ENCODE results near the gene KLHDC7A.

Gene KLHDC7A

GRCh38 chr1:18473195-18473815, 7.4 kb upstream of the KLHDC7A start:
- DNase-seq (ENCODE audit: low spot score): no peak

- DNase-seq (ENCODE audit: low spot score): no peak
Observed at GRCh38 chr1:18474559-18475175, 6.1 kb upstream of the KLHDC7A start.

- DNase-seq (ENCODE audit: low spot score): no peak
Observed at GRCh38 chr1:18475234-18475905, 5.4 kb upstream of the KLHDC7A start.

- DNase-seq (ENCODE audit: low spot score): no peak
Observed at GRCh38 chr1:18479454-18479853, 1.3 kb upstream of the KLHDC7A start.

- DNase-seq (ENCODE audit: low spot score): no peak
Observed at GRCh38 chr1:18481190-18481920, 625 bp downstream of the KLHDC7A start.

- DNase-seq (ENCODE audit: low spot score): no peak
Observed at GRCh38 chr1:18481921-18482701, 1.4 kb downstream of the KLHDC7A start.

- no peak for DNase-seq (ENCODE audit: low spot score)
Observed at GRCh38 chr1:18482721-18483425, 2.1 kb downstream of the KLHDC7A start.

- DNase-seq (ENCODE audit: low spot score): no peak
Observed at GRCh38 chr1:18484276-18484675, 3.5 kb downstream of the KLHDC7A start.

GRCh38 chr1:18484721-18485120, 4.0 kb downstream of the KLHDC7A start:
- DNase-seq (ENCODE audit: low spot score): no peak

- DNase-seq (ENCODE audit: low spot score): no peak
Observed at GRCh38 chr1:18485227-18485626, 4.5 kb downstream of the KLHDC7A start.

GRCh38 chr1:18486195-18486594, 5.5 kb downstream of the KLHDC7A start:
- no peak for DNase-seq (ENCODE audit: low spot score)

GRCh38 chr1:18489417-18490143, 8.8 kb downstream of the KLHDC7A start:
- DNase-seq (ENCODE audit: low spot score): no peak

- DNase-seq (ENCODE audit: low spot score): no peak
Observed at GRCh38 chr1:18491168-18491567, 10.4 kb downstream of the KLHDC7A start.

GRCh38 chr1:18494304-18494703, 13.6 kb downstream of the KLHDC7A start:
- DNase-seq (ENCODE audit: low spot score): no peak

GRCh38 chr1:18495635-18496034, 14.9 kb downstream of the KLHDC7A start:
- DNase-seq (ENCODE audit: low spot score): no peak

- DNase-seq (ENCODE audit: low spot score): no peak
Observed at GRCh38 chr1:18496056-18496455, 15.3 kb downstream of the KLHDC7A start.

GRCh38 chr1:18496497-18497235, 15.9 kb downstream of the KLHDC7A start:
- no peak for DNase-seq (ENCODE audit: low spot score)

- no peak for DNase-seq (ENCODE audit: low spot score)
Observed at GRCh38 chr1:18501833-18502232, 21.1 kb downstream of the KLHDC7A start.

GRCh38 chr1:18504609-18505008, 23.9 kb downstream of the KLHDC7A start:
- no peak for DNase-seq (ENCODE audit: low spot score)

GRCh38 chr1:18505666-18506065, 24.9 kb downstream of the KLHDC7A start:
- DNase-seq (ENCODE audit: low spot score): no peak

All from germinal center (tissue), 1 donor.